Activated CD4-positive, alpha-beta T cell treated with anti-CD3 and anti-CD28 coated beads for 48 hours (primary cell): Measurements from ENCODE around the gene RIC8A.
"Not testable (repeated sequence)": the region's sequence is repeated elsewhere in the genome, so short reads cannot be mapped to it uniquely, and the experiment has no call there.

Experiments used
- DNase-seq: peaks from one replicate; pipeline ENCODE4 v3.0.0-alpha.2; 2020

RIC8A gene

DNA sequence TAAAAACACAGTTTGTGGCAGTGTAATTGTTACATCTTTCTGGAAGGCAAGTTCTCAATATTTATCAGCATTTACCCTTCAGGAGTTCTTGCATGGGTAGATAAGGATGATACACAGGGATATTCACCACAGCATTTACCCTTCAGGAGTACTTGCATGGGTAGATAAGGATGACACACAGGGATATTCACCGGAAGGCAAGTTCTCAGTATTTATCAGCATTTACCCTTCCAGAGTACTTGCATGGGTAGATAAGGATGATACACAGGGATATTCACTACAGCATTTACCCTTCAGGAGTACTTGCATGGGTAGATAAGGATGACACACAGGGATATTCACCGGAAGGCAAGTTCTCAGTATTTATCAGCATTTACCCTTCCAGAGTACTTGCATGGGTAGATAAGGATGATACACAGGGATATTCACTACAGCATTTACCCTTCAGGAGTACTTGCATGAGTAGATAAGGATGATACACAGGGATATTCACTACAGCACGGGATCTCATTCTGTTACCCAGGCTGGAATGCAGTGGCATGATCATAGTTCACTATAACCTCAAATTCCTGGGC is 13.2 kb downstream of the RIC8A start:
- DNase-seq, result not testable (repeated sequence)

DNA sequence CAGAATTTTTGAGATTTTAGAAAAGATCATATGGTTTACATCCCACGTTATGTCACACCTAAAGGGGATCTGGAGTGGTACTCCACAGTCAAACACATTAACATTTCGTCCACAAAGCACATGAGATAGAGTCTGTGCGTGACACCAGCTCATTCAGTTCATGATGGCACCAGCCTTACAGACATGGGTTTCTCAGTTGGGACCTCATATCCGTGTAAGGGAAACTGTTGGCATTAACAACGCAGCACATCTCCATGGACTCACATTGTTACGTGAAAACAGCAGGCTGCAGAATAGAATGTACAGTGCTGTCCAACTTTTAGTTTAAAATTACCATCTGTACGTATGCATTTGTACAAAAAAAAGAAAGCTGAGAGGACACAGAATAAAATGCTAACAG is 14.0 kb downstream of the RIC8A start:
- DNase-seq, result no peak

DNA sequence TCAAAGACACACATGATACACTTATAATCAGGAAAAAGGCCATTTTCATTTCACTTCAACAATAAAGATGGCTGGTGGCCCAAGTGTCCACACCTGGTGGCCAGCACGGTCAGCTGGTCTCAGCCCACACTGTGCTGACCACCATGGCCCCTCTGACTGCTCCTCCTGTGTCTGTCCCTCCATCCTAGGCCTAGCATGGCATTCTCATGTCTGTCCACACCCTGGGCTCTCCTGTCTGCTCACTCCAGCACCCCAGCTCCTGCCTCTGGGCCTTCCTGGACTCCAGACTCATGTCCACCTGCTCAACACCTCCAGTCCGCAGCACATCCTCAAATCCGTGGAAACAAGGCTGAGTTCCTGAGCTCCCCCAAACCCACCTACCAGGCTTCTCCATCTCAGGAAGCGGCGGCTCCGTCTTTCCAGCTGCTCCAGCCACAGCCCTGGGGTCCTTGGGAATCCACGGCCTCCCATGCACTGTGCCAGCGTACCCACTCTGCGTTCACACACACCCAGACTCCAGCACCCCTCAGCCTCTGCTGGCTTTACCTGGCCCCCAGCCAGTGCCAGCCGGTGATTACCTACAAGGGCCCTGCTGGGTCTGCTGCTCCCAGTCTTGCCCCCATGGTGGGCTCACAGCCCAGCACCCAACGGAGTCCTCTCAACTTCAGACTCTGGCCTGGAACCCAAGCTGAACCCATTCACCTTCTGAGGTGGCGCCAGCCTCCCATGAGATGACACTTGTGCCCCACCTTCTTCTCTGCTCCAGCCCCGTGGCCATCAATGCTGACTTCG is 14.7 kb downstream of the RIC8A start:
- no peak for DNase-seq

DNA sequence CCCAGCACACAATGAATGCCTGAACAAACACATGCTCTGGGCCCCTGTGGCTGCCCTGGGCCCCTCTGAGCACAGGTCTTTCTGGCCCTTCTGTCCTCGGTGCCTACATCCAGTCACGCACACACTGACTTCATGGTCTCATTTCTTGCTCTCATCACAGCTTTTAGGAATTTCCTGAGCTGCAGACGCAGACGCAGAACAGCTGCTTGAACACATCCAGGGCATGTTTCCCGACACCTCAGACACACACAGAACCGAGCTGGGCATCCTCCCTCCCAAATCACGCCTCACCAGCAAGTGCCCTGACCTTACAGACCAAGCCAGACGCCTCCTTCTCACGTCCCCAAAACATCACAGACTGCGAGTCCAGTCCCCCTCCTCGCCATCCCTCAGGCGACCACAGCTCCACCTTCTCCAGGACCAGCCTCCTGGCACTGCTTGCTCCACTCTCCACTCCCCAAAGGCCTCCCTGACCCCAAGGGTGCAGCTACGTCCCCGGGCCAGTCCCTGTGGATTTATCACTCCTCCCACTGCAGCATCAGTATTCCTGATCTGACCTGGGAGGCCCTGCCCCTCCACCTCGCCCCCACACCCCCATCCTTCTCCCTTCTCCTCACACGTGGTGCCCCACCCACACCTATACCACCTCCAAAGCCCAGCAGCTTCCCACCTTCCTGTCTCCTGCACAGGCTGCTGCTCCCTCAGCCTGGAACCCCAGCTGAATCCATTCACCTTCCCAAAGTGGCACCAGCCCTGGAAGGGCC is 15.7 kb downstream of the RIC8A start:
- DNase-seq, result no peak

DNA sequence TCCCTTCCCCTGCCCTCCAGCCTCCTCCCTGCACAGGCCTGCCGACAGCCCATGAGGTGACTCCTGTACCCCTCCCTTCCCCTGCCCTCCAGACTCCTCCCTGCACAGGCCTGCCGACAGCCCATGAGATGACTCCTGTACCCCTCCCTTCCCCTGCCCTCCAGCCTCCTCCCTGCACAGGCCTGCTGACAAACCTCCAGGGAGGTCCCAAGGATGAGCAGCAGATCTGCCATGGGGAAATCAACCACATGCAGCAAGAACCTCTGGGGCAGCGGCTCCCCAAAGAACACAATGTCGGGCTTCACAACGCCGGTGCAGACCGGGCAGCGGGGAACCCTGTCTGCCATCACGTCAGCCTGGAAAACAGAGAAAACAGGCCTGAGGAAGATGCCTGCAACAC is 16.4 kb downstream of the RIC8A start:
- no peak for DNase-seq

GRCh38 chr11:224424-224823 is 16.9 kb downstream of the RIC8A start:
- no peak for DNase-seq

DNA sequence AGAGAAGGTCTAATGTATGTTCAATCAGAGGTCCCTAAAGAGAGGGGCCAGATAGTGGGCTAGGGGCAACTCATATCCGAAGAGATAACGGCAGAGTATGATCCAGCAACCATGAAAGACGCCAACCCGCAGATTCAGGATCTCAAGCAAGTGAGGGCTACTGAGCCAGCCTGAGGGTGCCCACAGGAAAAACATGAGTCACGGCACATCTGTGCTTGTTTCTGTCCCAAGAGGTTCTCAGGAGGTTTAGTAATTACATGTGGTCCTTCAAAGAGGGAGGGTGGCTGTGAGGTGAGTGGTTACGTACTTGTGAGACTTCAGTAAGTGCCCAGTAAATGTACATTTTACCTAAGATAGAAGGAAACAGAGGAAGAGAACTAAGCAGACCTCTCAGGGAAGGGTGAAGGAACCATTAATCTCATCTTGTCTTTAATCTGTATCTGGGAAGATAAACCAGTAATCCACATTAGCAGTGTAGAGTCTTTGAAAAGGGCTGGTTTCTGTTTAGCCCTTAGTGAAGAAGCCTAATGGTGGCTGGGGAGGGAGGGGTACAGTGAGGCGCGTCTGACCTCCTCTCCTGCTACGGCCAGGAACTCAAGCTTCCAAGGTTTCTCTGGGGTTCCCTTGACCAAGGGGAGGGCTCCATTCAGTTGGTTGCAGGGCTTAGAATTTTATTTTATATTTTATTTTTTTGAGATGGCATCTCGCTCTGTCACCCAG is 18.4 kb downstream of the RIC8A start:
- DNase-seq, result peak; percentile 37

DNA sequence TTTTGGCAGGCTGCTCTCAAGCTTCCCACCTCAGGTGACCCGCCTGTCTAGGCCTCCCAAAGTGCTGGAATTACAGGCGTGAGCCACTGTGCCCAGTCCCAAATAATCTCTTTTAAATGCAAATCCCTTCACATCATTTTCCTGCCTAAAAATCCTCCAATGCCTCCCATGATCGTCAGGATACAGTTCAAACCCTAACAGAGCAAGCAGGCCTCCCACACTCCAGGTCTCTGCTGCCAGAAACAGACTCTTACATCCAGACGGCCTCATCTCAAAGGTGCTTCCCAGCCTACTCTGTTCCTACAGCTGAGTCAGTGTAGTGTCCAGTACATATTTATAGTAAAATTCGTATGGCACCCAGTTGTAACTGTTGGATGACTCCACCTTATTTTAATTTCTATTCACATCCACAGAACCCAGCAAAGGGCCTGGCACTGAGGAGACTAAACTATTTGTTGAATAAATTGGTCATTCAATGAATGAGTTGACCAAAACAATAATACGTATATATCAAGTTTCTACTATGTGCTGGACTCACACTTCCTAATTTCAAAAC is 20.4 kb downstream of the RIC8A start:
- no peak for DNase-seq

DNA sequence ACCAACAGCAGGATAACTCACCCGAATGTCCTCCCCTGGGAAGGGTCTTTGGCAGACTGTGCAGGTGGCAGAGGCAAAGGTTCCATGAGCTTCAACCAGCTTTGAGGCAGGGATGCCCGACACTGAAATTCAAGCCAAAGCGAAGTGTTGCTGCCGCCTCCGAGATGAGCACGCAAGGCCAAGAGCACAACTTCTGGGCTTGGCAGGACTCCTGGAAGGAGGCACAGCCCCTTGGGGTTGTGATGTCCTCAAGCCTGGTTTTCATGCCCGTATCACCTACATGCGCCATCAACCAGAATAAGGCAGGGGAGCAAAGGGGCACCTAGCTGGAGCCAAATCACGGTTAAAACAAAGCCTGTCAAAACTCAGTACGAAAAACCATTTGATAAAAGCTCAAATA is 22.9 kb downstream of the RIC8A start:
- no peak for DNase-seq

- no peak for DNase-seq
Measured at GRCh38 chr11:232783-233565, 25.5 kb downstream of the RIC8A start.

DNA sequence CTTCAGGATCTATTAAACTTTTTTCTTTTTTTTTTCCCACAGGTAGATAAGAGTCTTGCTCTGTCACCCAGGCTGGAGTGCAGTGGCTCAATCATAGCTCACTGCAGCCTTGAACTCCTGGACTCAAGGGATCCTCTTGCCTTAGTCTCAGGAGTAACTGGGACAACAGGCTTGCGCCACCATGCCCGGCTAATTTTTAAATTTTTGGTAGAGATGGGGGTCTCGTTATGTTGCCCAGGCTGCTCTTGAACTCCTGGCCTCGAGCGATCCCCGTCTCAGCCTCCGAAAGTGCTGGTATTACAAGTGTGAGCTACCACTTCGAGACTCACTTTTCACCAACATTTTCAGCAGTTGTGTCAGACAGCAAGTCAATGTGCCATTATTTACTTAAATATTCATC is 27.7 kb downstream of the RIC8A start:
- no peak for DNase-seq

DNA sequence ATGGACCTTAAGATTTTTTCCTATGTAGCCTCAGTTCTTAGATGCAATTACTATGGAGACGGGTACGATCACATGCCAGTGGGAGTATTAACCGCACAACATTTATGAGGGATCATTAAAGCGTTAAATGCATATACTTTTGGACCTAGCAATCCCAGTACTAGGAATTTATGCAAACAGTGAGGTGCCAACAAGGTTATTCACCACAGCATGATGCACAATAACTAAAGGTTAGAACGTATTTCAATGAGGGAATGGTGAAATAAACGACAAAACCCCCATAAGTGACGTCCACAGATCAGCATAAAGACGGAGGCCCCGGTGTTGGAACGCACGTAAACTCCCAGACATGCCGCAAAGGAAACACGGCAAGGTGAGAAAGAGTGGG is 28.1 kb downstream of the RIC8A start:
- DNase-seq, result peak; percentile 81

DNA sequence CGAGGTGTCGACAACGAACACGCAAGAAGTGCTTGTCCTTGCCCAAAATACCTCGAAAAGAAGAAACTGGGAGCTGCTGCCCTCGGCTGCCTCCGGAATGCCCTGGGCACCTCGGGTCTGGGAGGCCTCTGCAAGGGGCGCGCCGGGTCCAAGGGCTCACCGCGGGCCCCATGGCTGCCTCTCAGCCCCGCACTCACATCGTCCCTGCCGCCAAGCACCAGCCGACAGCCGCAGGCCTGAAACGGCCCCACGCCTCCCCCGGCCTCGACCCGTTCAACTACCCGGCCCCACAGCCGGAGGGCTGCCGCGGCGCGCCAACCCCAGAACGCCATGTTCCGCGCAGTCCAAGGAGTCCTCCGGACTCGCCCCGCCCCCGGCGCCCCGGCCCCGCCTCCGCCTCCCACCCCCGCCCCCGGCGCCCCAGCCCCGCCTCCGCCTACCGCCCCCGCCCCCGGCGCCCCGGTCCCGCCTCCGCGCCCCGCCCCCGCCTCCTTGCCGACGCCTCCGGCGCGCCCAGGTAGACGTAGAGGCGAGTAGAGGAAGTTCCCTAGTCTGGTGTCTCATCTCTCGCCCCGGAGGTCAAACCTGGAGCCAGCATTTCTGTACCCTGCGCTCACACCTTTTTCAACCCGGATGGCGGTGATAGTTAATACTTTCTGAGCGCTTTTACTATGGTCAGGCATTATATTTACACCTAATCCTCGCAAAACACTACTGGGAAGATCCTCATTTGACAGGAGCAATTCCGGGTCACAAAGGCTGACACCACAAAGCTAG is 28.7 kb downstream of the RIC8A start, which contains the start of gene SIRT3:
TSS of gene SIRT3 (minus strand) at position 346 of the 777 bp plus-strand sequence. CDS start at position 332, 14 bp downstream.
- peak; percentile 83 for DNase-seq

- DNase-seq, result peak; percentile 94
Measured at GRCh38 chr11:236774-237767, 29.6 kb downstream of the RIC8A start, which contains the start of gene PSMD13. PSMD13 (plus strand) TSS chr11:236976; CDS start chr11:237050, 74 bp downstream.

GRCh38 chr11:238346-238745 is 30.8 kb downstream of the RIC8A start:
- DNase-seq, result not testable (repeated sequence)

DNA sequence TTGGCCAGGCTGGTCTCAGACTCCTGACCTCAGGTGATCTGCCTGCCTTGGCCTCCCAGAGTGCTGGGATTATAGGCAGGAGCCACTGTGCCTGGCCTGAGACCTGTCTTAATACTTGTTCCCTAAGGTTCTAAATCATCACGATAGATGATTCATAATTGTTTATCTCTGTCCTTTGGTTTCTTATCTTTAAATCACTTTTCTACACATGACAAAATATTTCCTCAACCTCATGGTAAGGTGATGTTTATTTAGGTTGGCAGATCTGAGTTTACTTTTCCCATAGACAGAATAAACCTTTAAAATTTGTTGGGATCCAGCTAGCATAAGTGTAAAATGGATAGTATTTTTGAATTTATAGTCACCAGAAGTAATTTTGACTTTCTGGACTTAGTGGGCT is 32.8 kb downstream of the RIC8A start:
- no peak for DNase-seq

GRCh38 chr11:241634-242033 is 34.1 kb downstream of the RIC8A start:
- no peak for DNase-seq

DNA sequence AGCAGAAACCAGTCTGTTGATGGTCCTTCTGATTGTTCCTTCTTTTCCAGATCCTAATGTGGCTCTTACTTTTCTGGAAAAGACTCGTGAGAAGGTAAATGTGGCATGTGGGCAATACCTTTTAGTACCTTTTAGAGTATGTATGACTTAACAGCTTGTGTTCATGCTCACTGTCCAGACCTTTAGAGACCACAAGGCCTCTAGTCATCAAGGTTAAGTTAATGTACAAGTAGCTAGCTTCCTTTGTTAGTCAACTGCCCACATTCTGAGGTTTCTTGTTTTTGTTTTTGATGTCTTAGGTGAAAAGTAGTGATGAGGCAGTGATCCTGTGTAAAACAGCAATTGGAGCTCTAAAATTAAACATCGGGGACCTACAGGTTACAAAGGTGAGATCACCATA is 36.9 kb downstream of the RIC8A start:
- no peak for DNase-seq

DNA sequence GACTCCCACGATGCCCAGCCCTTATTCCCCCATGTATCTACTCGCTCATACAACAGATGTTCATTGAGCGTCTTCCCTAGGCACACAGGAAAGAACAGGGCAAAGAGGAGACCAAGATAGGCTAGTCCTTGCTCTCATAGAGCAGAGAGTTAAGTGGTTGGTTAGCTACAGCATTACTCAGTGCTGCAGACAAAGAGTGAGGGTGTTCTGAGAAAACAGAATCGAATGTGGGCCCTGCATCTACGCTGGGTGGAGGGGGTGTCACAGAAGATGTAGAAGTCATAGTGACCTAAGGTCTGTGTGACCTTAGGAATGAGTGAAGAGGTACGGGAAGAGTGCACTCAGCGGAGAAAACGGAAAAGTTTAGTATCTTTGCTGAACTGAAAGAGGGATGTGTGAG is 41.6 kb downstream of the RIC8A start:
- no peak for DNase-seq

GRCh38 chr11:250274-250673 is 42.8 kb downstream of the RIC8A start:
- no peak for DNase-seq
